ENCODE results near the gene GGACT.

GRCh38 chr13:100526318-100527000 is 62.1 kb downstream of the GGACT start:
- TF ChIP-seq EZH2phosphoT487 (IDR thresholded peaks at IDR 0.05; ENCODE audit: low read depth) (no peak), CTCF (IDR thresholded peaks at IDR 0.05; ENCODE audit: low read depth, low read length) (no peak)

Measured in OCI-LY3 (cell line).